HG02623 (cell line): Measurements from ENCODE around the gene FZD4.
"Not testable (repeated sequence)": the region's sequence is repeated elsewhere in the genome, so short reads cannot be mapped to it uniquely, and the experiment has no call there.

Source experiments
- ATAC-seq: cut with Tn5 transposase; IDR thresholded peaks from one replicate; pipeline ENCODE4 v1.9.1; 2021; ENCODE audit warnings: moderate library complexity; ENCODE audit not compliant: unreplicated experiment

Gene FZD4

GRCh38 chr11:86916330-86916729 is 38.9 kb downstream of the FZD4 start:
- no peak for ATAC-seq

GRCh38 chr11:86915850-86916249 is 39.3 kb downstream of the FZD4 start:
- not testable (repeated sequence) for ATAC-seq

GRCh38 chr11:86914865-86915519 is 40.2 kb downstream of the FZD4 start:
- no peak for ATAC-seq

DNA sequence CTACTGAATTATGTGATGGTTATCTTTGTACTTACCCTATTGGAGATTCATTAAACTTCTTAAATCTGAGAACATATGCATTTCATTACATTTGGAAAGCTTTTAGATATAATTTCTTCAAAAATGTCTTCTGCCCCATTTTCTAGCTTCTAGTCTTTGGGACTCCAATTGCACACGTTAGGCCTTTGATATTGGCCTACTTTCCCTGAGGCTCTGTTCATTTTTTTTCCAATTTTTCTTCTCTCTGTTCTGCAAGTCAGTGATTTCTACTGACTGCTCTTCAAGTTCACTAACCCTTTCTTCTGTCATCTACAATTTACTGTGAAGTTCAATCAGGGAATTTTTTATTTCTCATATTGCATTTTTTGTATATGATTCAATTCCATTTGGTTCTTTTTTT is 43.0 kb downstream of the FZD4 start:
- ATAC-seq = no peak

- no peak for ATAC-seq
Observed at GRCh38 chr11:86910592-86910991, 44.6 kb downstream of the FZD4 start.

DNA sequence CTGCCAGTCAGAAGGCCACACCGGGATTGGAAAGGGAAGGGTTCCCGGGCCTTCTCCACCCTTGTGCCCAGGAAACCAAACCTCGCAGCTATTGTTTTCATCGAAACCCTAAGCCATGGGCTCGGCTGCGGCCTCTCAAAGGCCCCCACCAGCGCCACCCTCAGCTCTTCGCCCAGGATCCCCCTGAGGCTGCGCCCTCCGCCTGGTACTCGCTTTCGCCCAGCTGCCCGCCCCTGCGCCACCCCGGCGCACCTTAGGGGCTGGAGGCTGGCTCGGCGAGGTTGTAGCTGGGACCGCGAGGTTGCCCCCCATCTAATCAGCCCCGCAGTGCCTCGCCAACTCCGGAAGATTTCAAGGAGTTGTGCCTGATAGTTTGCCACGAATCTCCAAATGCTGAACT is 49.0 kb downstream of the FZD4 start:
- ATAC-seq = no peak

GRCh38 chr11:86905252-86905651 is 49.9 kb downstream of the FZD4 start:
- ATAC-seq = no peak

GRCh38 chr11:86904001-86904400 is 51.2 kb downstream of the FZD4 start:
- ATAC-seq = no peak

DNA sequence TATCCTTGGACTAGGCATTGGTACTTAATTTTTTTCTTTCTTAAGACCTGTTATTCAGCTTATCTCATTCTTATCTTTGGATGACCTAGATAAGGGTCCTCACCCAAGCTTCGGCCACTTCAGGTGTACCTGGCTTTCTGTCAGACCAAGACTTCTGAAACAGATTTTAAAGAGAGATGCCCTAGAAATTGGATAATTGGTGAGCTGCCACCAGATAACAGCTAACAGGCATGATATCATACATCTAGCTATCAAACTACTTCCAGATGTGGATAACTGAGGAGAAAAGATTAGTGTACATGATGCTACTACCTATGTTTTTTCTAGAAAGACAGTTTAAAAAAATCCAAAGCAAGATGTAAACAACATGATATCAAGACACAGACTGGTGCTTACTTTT is 52.9 kb downstream of the FZD4 start:
- no peak for ATAC-seq

- ATAC-seq = no peak
Observed at GRCh38 chr11:86901599-86901998, 53.6 kb downstream of the FZD4 start.

GRCh38 chr11:86900162-86900561 is 55.0 kb downstream of the FZD4 start:
- ATAC-seq = no peak

- no peak for ATAC-seq
Observed at GRCh38 chr11:86898689-86899088, 56.5 kb downstream of the FZD4 start.

DNA sequence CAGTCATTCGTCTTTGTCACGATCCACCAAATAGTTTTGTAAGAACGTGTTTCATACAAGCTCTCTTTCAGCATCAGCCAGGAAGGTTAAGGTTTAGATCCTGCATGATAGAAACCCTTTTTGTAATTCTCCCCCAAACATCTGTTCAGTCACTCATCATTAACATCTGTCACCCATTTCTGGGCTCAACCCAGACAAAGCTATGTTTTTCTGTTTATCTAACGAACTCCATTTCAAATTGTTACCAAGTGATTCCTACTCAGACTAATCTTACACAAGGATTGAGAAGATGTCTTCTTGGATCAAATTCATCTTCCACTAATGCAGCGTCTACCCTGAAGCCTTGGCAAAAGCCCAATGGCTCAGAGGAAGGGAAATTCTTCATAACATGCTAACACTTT is 58.8 kb downstream of the FZD4 start:
- no peak for ATAC-seq
